Suprapubic skin (tissue), 4 donors: ENCODE results near the gene N4BP2L1. TPM values are rescaled to one million over a fixed set of nuclear protein-coding genes. Genes with fewer than 3 reads are reported as not detected.

Experiments
- DNase-seq, 2 donors: peaks; one replicate each; pipeline ENCODE4 v3.0.0-alpha.2; 2019; ENCODE audit warnings: low spot score in 2 of 2
- H3K27ac ChIP-seq: fragments of 200-600 bp; sonication (generic); one replicate; pipeline ENCODE4 v1.5.1; 2019
- H3K27me3 ChIP-seq: fragments of 200-600 bp; sonication (generic); one replicate; pipeline ENCODE4 v1.5.1; 2019
- H3K36me3 ChIP-seq: fragments of 200-600 bp; sonication (generic); one replicate; pipeline ENCODE4 v1.5.1; 2019
- H3K4me1 ChIP-seq: fragments of 200-600 bp; sonication (generic); one replicate; pipeline ENCODE4 v1.5.1; 2019
- H3K4me3 ChIP-seq: fragments of 200-600 bp; sonication (generic); one replicate; pipeline ENCODE4 v1.5.1; 2019; ENCODE audit warnings: mild to moderate bottlenecking
- H3K9me3 ChIP-seq: fragments of 200-600 bp; sonication (generic); one replicate; pipeline ENCODE4 v1.5.1; 2019
- CTCF ChIP-seq, 2 donors: fragments of 200-600 bp in 1 of 2; fragments of 450-650 bp in 1 of 2; sonication (generic) in 1 of 2; IDR thresholded peaks; one replicate each; pipeline ENCODE4 v1.5.1; 2016 to 2019; ENCODE audit warnings: antibody characterized with exemption in 2 of 2, mild to moderate bottlenecking in 1 of 2, moderate library complexity in 1 of 2
- EP300 ChIP-seq: sonication (generic); formaldehyde crosslinking; IDR thresholded peaks from one replicate; pipeline ENCODE4 v1.6.1; 2017; ENCODE audit warnings: antibody characterized with exemption
- POLR2A ChIP-seq, 2 donors: fragments of 450-650 bp; IDR thresholded peaks; one replicate each; pipeline ENCODE4 v1.6.1; 2017; ENCODE audit warnings: antibody characterized with exemption in 2 of 2, mild to moderate bottlenecking in 2 of 2, moderate library complexity in 2 of 2
- POLR2AphosphoS5 ChIP-seq, 3 donors: sonication (generic); formaldehyde crosslinking; IDR thresholded peaks; one replicate each; pipeline ENCODE4 v1.6.1; 2017; ENCODE audit warnings: antibody characterized with exemption in 3 of 3
- WGBS: methylation state at CpG from one replicate; pipeline ENCODE4 v1.1.5; 2018; 5-methylcytosine and 5-hydroxymethylcytosine counted together
- total RNA-seq, 4 donors: library from RNA; depleted of rRNA; stranded (reverse); fragments of >200 nt; gene quantifications; one replicate each; pipeline ENCODE4 v1.1.0, GENCODE V29; 2016

The N4BP2L1 gene
- 10 to 100 TPM; 31.3 to 71.5 (median 34.6) TPM for total RNA-seq

GRCh38 chr13:32427852-32428580, at the start of gene N4BP2L1:
Gene N4BP2L1 (minus strand): TSS chr13:32428130. CDS start chr13:32428082, 48 bp downstream.
- peak; percentile 68 to 93 for TF ChIP-seq POLR2A (IDR thresholded peaks at IDR 0.05)
- TF ChIP-seq EP300 = no peak
- no peak for TF ChIP-seq CTCF (IDR thresholded peaks at IDR 0.05)
- peak; percentile 42 to 67 (median 65) for TF ChIP-seq POLR2AphosphoS5 (IDR thresholded peaks at IDR 0.05)
- WGBS = 1% methylated on average over 8 of the region's 40 CpGs

GRCh38 chr13:32476892-32477291, 49.0 kb upstream of the N4BP2L1 start:
- Histone ChIP-seq H3K9me3 (no peaks in the 10 kb centered on the region), H3K27ac (no peak overlapping the region), H3K36me3 (peaks cover 6% of the 10 kb centered on the region), H3K4me1 (no peaks in the 10 kb centered on the region), H3K4me3 (no peak overlapping the region), H3K27me3 (no peaks in the 10 kb centered on the region)
- WGBS = 94% methylated on average over 5 of the region's 5 CpGs
- no peak for DNase-seq
- TF ChIP-seq POLR2AphosphoS5 (IDR thresholded peaks at IDR 0.05) = no peak
- TF ChIP-seq POLR2A (IDR thresholded peaks at IDR 0.05) = no peak
- no peak for TF ChIP-seq CTCF (IDR thresholded peaks at IDR 0.05)
- no peak for TF ChIP-seq EP300

More at GRCh38 chr13:32427852-32428580, at the start of gene N4BP2L1:
- peak within 1 kb of the TSS; percentile 95 for H3K27ac ChIP-seq
- no peaks in the 10 kb centered on the region for H3K27me3 ChIP-seq
- peak; percentile 88 to 89 for DNase-seq
- peaks cover 29% of the 10 kb centered on the region for H3K4me1 ChIP-seq
- H3K36me3 ChIP-seq = no peaks in the 10 kb centered on the region
- no peaks in the 10 kb centered on the region for H3K9me3 ChIP-seq
- H3K4me3 ChIP-seq = peak within 1 kb of the TSS; percentile 96

- no peak for TF ChIP-seq POLR2AphosphoS5 (IDR thresholded peaks at IDR 0.05)
- H3K4me3 ChIP-seq = no peak overlapping the region
- no peaks in the 10 kb centered on the region for H3K9me3 ChIP-seq
- no peak for DNase-seq
- H3K27me3 ChIP-seq = no peaks in the 10 kb centered on the region
- no peak overlapping the region for H3K27ac ChIP-seq
- H3K36me3 ChIP-seq = peaks cover 6% of the 10 kb centered on the region
- 80% methylated on average over 2 of the region's 2 CpGs for WGBS
- H3K4me1 ChIP-seq = no peaks in the 10 kb centered on the region
Measured at GRCh38 chr13:32476021-32476731, 48.2 kb upstream of the N4BP2L1 start.

- WGBS = 71% methylated on average over 10 of the region's 10 CpGs
- Histone ChIP-seq H3K27me3 (no peaks in the 10 kb centered on the region), H3K36me3 (peaks cover 6% of the 10 kb centered on the region), H3K27ac (no peak overlapping the region), H3K4me3 (no peak overlapping the region), H3K4me1 (no peaks in the 10 kb centered on the region), H3K9me3 (no peaks in the 10 kb centered on the region)
- DNase-seq = no peak
- TF ChIP-seq POLR2AphosphoS5 (IDR thresholded peaks at IDR 0.05) = no peak
- TF ChIP-seq EP300 = no peak
- TF ChIP-seq POLR2A (IDR thresholded peaks at IDR 0.05) = no peak
Measured at GRCh38 chr13:32474999-32475792, 47.3 kb upstream of the N4BP2L1 start.

- no peak overlapping the region for H3K4me3 ChIP-seq
- no peak overlapping the region for H3K27ac ChIP-seq
- DNase-seq = no peak
- no peaks in the 10 kb centered on the region for H3K27me3 ChIP-seq
- 71% methylated on average over 1 of the region's 1 CpG for WGBS
- no peaks in the 10 kb centered on the region for H3K9me3 ChIP-seq
- peaks cover 6% of the 10 kb centered on the region for H3K36me3 ChIP-seq
- no peak for TF ChIP-seq POLR2A (IDR thresholded peaks at IDR 0.05)
- no peak for TF ChIP-seq POLR2AphosphoS5 (IDR thresholded peaks at IDR 0.05)
- TF ChIP-seq EP300 = no peak
- no peak for TF ChIP-seq CTCF (IDR thresholded peaks at IDR 0.05)
- H3K4me1 ChIP-seq = no peaks in the 10 kb centered on the region
Measured at GRCh38 chr13:32473650-32474049, 45.7 kb upstream of the N4BP2L1 start.
